ENCODE data around the gene FADS6.

DNA sequence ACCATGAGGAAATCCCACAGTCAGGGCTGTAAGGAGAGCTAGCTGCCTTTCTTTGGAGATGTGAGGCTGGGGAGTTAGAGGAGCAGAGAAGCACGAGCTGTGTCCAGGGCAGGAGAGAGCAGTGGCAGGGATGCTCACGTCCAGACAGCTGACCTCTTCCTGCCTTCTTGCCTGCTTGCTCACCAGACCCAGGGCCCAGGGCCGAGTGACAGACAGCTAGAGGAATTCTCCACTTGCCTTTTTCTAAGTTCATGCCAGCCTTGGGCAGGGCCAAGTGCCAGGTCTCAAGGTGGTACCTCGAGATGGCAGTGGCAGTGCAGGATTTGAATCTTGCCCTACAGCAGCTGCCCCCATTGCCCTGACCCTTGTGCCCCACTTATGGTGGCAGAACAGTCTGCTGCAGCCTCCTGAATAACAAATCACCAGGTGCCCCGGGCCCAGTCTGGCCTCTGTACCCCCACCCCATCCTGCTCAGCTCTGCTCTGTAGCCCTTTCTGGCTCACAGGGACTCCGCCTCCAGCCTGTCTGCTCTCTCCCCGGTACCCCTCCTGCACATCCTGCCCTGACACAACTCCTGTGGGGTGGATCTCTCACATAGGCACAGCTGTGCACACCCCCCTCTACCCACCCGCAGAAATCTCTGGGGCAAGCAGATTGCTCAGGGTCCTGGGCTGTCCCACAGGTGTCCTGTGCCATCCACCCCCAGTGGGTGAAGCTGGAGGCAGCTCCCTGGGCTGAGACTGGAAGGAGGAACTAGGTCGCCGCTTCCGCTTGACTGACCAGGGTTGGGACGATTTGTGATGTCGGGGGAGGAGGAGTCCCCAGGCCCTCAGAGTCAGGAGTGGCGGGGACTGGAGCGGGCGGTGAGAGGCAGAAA lies 59.7 kb downstream of the FADS6 start:
- TF ChIP-seq, protein P1, sequence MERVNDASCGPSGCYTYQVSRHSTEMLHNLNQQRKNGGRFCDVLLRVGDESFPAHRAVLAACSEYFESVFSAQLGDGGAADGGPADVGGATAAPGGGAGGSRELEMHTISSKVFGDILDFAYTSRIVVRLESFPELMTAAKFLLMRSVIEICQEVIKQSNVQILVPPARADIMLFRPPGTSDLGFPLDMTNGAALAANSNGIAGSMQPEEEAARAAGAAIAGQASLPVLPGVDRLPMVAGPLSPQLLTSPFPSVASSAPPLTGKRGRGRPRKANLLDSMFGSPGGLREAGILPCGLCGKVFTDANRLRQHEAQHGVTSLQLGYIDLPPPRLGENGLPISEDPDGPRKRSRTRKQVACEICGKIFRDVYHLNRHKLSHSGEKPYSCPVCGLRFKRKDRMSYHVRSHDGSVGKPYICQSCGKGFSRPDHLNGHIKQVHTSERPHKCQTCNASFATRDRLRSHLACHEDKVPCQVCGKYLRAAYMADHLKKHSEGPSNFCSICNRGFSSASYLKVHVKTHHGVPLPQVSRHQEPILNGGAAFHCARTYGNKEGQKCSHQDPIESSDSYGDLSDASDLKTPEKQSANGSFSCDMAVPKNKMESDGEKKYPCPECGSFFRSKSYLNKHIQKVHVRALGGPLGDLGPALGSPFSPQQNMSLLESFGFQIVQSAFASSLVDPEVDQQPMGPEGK (CRISPR knock-in tag; IDR thresholded peaks at IDR 0.05; ENCODE audit: borderline replicate concordance): no peak
- no peak for TF ChIP-seq ESRRG (CRISPR knock-in tag; IDR thresholded peaks at IDR 0.05)
- no peak for TF ChIP-seq GLIS3 (CRISPR knock-in tag; IDR thresholded peaks at IDR 0.05)
- no peak for TF ChIP-seq ZNF70 (CRISPR knock-in tag; IDR thresholded peaks at IDR 0.05)
- no peak for TF ChIP-seq ZFP3 (CRISPR knock-in tag; IDR thresholded peaks at IDR 0.05)
- TF ChIP-seq, protein P2, sequence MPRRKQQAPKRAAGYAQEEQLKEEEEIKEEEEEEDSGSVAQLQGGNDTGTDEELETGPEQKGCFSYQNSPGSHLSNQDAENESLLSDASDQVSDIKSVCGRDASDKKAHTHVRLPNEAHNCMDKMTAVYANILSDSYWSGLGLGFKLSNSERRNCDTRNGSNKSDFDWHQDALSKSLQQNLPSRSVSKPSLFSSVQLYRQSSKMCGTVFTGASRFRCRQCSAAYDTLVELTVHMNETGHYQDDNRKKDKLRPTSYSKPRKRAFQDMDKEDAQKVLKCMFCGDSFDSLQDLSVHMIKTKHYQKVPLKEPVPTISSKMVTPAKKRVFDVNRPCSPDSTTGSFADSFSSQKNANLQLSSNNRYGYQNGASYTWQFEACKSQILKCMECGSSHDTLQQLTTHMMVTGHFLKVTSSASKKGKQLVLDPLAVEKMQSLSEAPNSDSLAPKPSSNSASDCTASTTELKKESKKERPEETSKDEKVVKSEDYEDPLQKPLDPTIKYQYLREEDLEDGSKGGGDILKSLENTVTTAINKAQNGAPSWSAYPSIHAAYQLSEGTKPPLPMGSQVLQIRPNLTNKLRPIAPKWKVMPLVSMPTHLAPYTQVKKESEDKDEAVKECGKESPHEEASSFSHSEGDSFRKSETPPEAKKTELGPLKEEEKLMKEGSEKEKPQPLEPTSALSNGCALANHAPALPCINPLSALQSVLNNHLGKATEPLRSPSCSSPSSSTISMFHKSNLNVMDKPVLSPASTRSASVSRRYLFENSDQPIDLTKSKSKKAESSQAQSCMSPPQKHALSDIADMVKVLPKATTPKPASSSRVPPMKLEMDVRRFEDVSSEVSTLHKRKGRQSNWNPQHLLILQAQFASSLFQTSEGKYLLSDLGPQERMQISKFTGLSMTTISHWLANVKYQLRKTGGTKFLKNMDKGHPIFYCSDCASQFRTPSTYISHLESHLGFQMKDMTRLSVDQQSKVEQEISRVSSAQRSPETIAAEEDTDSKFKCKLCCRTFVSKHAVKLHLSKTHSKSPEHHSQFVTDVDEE (CRISPR knock-in tag; IDR thresholded peaks at IDR 0.05): no peak

Measured in SK-N-SH treated with all-trans-retinoic acid at 6 μM for 48 hours (cell line).